Measurements from ENCODE around the gene CEP97.
"Not testable (repeated sequence)": the region's sequence is repeated elsewhere in the genome, so short reads cannot be mapped to it uniquely, and the experiment has no call there.

GRCh38 chr3:101745934-101746333, 21.5 kb downstream of the CEP97 start:
- TF ChIP-seq CTCF, POLR2A (IDR thresholded peaks at IDR 0.05): not testable (repeated sequence)

Data from right lobe of liver (tissue), 4 donors.